HepG2 (cell line): ENCODE results near the gene FER1L5. TPM values are rescaled to one million over a fixed set of nuclear protein-coding genes. Genes with fewer than 3 reads are reported as not detected.
A peak's percentile ranks its signal among the peaks of the same experiment; 100 is the strongest.

ENCODE experiments used
- FOXA1 ChIP-seq, 2 experiments: fragments of 450-650 bp in 1 of 2; sonication (generic) in 1 of 2; formaldehyde crosslinking in 1 of 2; IDR thresholded peaks; 2 replicates each; pipeline versions ENCODE4 v1.4.0 to v1.6.1; 2016 to 2020; ENCODE audit warnings: missing genetic modification reagents in 1 of 2
- GTF3A ChIP-seq: sonication (generic); formaldehyde crosslinking; conservative IDR thresholded peaks from 2 replicates; pipeline ENCODE4 v1.4.0; 2020; ENCODE audit warnings: mild to moderate bottlenecking, missing genetic modification reagents
- HNF4A ChIP-seq: sonication (generic); formaldehyde crosslinking; IDR thresholded peaks from 2 replicates; pipeline ENCODE4 v1.4.0; 2020; ENCODE audit warnings: missing genetic modification reagents
- MAFF ChIP-seq: IDR thresholded peaks from 2 replicates; pipeline ENCODE4 v1.6.1; 2011; ENCODE audit warnings: low read depth, low read length, improper control_type of control experiment
- ONECUT2 ChIP-seq: sonication (generic); formaldehyde crosslinking; IDR thresholded peaks from 2 replicates; pipeline ENCODE4 v1.4.0; 2020; ENCODE audit warnings: missing genetic modification reagents
- SAP130 ChIP-seq: IDR thresholded peaks from 2 replicates; pipeline ENCODE4 v1.6.1; 2016; ENCODE audit warnings: low read depth
- SIN3B ChIP-seq: fragments of 150-350 bp; IDR thresholded peaks from 2 replicates; pipeline ENCODE4 v1.6.1; 2014; ENCODE audit warnings: low read length
- TEAD2 ChIP-seq: sonication (generic); formaldehyde crosslinking; IDR thresholded peaks from 2 replicates; pipeline ENCODE4 v1.9.0; 2021; ENCODE audit warnings: missing genetic modification reagents
- ZNF572 ChIP-seq: sonication (generic); formaldehyde crosslinking; IDR thresholded peaks from 2 replicates; pipeline ENCODE4 v1.5.1; 2020; ENCODE audit warnings: mild to moderate bottlenecking, missing genetic modification reagents
- ZSCAN30 ChIP-seq: sonication (generic); formaldehyde crosslinking; IDR thresholded peaks from 2 replicates; pipeline ENCODE4 v1.5.0; 2020; ENCODE audit warnings: mild to moderate bottlenecking, missing genetic modification reagents
- polyA plus RNA-seq, 8 experiments: library from polyadenylated mRNA; depleted of rRNA in 3 of 8; stranded (reverse) in 7 of 8; unstranded in 1 of 8; fragments of >200 nt; fragmentation: Illumina TruSeq in 4 of 8; extraction: Trizol in 4 of 8; gene quantifications; 2 replicates each; pipeline versions ENCODE4 v1.2.1 to v1.2.3, GENCODE V29; 2011 to 2016; ENCODE audit warnings: low read depth in 4 of 8, missing spikeins in 1 of 8, mixed read lengths in 1 of 8; ENCODE audit not compliant: insufficient read depth in 1 of 8
- total RNA-seq, 5 experiments: library from RNA; depleted of rRNA; stranded (reverse); fragments of >200 nt; fragmentation: Illumina TruSeq; extraction: Trizol; gene quantifications; 2 replicates each; pipeline ENCODE4 v1.2.3, GENCODE V29; 2016; ENCODE audit warnings: low read depth in 1 of 5
- TF ChIP-seq, protein P1 (sequence below): sonication (generic); formaldehyde crosslinking; IDR thresholded peaks from 2 replicates; pipeline ENCODE4 v1.4.0; 2020; ENCODE audit warnings: mild to moderate bottlenecking, missing genetic modification reagents
- TF ChIP-seq, protein P2 (sequence below): sonication (generic); formaldehyde crosslinking; IDR thresholded peaks from 2 replicates; pipeline ENCODE4 v1.4.0; 2020; ENCODE audit warnings: missing genetic modification reagents, borderline replicate concordance
- TF ChIP-seq, protein P3 (sequence below): sonication (generic); formaldehyde crosslinking; IDR thresholded peaks from 2 replicates; pipeline ENCODE4 v1.8.1; 2023; ENCODE audit warnings: mild to moderate bottlenecking, missing genetic modification reagents
- TF ChIP-seq, protein P4 (sequence below): sonication (generic); formaldehyde crosslinking; IDR thresholded peaks from 2 replicates; pipeline ENCODE4 v1.4.0; 2020; ENCODE audit warnings: missing genetic modification reagents, mild to moderate bottlenecking, borderline replicate concordance

The FER1L5 gene
- total and polyA plus RNA-seq, 2 of the 13 experiments (the other 11 are each of a cell fraction or from before 2014, with no cell fraction given) = 0.02 to 0.08 TPM

DNA sequence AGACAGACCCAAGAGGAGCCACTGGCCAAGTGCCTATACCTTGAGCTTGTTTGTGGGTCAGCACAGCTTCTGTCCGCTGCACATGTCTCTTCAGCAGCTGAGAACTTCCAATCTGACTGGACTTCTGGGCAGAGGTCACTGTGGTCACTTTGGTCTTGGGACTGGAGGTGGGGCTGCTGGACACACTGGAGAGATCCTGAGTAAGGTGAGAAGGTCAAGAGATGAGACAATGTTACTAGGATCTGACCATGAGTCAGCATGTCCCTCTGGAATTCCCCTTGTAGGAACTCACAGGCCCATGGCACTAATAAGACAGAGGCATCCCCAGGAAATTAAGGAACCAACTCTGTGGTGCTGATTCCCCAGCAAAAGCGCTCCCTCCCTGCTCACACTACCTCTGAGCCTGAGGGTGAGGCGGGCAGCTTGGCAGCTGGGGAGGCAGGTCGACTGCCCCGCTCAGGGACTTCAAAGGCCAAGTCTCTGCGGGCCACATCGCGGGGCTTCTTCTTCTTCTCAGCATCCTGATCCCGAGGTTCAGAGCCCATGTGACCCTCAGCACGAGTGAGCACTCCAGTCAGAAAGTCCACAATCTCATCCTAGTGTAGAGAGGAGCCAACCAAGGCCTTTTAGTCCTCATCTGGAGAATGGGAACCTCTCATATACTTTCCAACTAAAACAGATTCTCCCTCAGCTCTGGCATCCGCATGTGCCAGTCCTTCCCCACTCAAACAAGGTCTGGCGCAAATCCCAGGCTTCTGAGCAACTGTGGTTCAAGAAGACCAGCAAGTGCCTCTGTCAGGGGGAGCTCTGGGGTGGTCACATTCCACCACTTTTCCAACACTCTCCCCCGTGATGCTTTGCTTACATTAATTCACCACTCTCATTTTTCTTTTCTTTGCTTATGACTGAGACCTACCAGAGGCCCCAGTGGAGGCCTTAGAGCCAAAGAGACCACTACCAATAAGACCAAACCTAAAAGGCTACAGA lies 33.8 kb upstream of the FER1L5 start (continued):
- TF ChIP-seq, protein P1, sequence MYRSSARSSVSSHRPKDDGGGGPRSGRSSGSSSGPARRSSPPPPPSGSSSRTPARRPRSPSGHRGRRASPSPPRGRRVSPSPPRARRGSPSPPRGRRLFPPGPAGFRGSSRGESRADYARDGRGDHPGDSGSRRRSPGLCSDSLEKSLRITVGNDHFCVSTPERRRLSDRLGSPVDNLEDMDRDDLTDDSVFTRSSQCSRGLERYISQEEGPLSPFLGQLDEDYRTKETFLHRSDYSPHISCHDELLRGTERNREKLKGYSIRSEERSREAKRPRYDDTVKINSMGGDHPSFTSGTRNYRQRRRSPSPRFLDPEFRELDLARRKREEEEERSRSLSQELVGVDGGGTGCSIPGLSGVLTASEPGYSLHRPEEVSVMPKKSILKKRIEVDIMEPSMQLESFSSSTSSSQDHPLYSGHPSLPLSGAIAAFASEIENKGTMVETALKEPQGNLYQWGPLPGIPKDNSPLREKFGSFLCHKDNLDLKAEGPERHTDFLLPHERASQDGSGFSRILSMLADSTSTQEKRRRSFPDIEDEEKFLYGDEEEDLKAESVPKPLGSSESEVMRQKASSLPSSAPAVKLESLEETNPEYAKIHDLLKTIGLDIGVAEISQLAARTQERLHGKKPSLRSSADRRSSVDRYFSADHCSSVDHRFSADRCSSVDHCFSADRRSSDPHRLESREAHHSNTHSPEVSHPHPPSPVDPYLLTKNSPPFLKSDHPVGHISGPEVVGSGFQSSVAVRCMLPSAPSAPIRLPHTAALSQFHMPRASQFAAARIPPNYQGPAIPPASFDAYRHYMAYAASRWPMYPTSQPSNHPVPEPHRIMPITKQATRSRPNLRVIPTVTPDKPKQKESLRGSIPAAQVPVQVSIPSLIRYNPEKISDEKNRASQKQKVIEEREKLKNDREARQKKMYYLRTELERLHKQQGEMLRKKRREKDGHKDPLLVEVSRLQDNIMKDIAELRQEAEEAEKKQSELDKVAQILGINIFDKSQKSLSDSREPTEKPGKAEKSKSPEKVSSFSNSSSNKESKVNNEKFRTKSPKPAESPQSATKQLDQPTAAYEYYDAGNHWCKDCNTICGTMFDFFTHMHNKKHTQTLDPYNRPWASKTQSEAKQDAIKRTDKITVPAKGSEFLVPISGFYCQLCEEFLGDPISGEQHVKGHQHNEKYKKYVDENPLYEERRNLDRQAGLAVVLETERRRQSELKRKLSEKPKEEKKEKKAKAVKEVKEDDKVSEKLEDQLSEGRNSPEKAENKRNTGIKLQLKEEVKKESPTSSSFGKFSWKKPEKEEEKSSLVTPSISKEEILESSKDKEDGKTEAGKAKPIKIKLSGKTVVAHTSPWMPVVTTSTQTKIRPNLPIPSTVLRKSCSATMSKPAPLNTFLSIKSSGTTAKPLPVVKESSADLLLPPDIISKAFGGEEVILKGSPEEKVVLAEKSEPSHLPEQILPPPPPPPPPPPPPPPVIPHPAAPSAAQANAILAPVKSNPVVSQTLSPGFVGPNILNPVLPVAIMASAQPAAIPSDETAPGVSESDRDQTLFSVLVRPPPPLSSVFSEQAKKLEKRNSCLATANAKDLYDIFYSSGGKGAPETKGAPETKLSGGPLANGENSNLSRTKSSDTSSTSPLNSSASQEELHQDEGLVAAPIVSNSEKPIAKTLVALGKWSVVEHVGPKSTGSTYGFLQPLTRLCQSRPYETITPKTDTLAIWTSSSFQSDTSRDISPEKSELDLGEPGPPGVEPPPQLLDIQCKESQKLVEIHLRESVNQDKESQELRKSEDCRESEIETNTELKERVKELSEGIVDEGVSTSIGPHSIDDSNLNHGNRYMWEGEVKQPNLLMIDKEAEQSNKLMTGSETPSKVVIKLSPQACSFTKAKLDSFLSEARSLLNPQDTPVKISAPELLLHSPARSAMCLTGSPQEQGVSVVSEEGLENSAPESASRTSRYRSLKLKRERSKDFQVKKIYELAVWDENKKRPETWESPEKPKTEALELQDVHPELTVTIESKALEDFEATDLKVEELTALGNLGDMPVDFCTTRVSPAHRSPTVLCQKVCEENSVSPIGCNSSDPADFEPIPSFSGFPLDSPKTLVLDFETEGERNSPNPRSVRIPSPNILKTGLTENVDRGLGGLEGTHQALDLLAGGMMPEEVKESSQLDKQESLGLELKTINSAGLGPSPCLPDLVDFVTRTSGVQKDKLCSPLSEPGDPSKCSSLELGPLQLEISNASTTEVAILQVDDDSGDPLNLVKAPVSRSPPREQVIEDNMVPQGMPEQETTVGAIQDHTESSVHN = no peak
- TF ChIP-seq, protein P2, sequence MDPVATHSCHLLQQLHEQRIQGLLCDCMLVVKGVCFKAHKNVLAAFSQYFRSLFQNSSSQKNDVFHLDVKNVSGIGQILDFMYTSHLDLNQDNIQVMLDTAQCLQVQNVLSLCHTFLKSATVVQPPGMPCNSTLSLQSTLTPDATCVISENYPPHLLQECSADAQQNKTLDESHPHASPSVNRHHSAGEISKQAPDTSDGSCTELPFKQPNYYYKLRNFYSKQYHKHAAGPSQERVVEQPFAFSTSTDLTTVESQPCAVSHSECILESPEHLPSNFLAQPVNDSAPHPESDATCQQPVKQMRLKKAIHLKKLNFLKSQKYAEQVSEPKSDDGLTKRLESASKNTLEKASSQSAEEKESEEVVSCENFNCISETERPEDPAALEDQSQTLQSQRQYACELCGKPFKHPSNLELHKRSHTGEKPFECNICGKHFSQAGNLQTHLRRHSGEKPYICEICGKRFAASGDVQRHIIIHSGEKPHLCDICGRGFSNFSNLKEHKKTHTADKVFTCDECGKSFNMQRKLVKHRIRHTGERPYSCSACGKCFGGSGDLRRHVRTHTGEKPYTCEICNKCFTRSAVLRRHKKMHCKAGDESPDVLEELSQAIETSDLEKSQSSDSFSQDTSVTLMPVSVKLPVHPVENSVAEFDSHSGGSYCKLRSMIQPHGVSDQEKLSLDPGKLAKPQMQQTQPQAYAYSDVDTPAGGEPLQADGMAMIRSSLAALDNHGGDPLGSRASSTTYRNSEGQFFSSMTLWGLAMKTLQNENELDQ = no peak
- TF ChIP-seq FOXA1 (IDR thresholded peaks at IDR 0.05) (no peak), FOXA1 (CRISPR knock-in tag; IDR thresholded peaks at IDR 0.05) (no peak), SIN3B (no peak), MAFF (0 out of 2 replicates have a peak, but pooled peaks have one; percentile 6), ZNF572 (CRISPR knock-in tag) (no peak), HNF4A (peak; percentile 55; the same call in 1 of the 2 replicates), ZSCAN30 (no peak), TEAD2 (CRISPR knock-in tag) (no peak), ONECUT2 (CRISPR knock-in tag) (no peak), GTF3A (no peak), SAP130 (peak; percentile 41; the same call in 1 of the 2 replicates)
- TF ChIP-seq, protein P3, sequence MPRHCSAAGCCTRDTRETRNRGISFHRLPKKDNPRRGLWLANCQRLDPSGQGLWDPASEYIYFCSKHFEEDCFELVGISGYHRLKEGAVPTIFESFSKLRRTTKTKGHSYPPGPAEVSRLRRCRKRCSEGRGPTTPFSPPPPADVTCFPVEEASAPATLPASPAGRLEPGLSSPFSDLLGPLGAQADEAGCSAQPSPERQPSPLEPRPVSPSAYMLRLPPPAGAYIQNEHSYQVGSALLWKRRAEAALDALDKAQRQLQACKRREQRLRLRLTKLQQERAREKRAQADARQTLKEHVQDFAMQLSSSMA (CRISPR knock-in tag) = no peak
- TF ChIP-seq, protein P4, sequence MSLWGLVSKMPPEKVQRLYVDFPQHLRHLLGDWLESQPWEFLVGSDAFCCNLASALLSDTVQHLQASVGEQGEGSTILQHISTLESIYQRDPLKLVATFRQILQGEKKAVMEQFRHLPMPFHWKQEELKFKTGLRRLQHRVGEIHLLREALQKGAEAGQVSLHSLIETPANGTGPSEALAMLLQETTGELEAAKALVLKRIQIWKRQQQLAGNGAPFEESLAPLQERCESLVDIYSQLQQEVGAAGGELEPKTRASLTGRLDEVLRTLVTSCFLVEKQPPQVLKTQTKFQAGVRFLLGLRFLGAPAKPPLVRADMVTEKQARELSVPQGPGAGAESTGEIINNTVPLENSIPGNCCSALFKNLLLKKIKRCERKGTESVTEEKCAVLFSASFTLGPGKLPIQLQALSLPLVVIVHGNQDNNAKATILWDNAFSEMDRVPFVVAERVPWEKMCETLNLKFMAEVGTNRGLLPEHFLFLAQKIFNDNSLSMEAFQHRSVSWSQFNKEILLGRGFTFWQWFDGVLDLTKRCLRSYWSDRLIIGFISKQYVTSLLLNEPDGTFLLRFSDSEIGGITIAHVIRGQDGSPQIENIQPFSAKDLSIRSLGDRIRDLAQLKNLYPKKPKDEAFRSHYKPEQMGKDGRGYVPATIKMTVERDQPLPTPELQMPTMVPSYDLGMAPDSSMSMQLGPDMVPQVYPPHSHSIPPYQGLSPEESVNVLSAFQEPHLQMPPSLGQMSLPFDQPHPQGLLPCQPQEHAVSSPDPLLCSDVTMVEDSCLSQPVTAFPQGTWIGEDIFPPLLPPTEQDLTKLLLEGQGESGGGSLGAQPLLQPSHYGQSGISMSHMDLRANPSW = no peak
